ENCODE results near the gene AFTPH. TPM values are rescaled to one million over a fixed set of nuclear protein-coding genes. Genes with fewer than 3 reads are reported as not detected.

AFTPH gene
- total and polyA plus RNA-seq, 9 of the 15 experiments (the other 6 are each of a cell fraction or from before 2014, with no cell fraction given) = 8.0 to 26.2 (median 13.8) TPM

- Histone ChIP-seq H3K9me3 (replicated peaks; ENCODE audit: control insufficient read depth, insufficient read depth, low read depth, low read length) (no peaks in the 10 kb centered on the region), H3K9ac (ENCODE audit: insufficient read depth in 1 of 2, low read depth in 2 of 2, low read length in 2 of 2) (no peak overlapping the region), H3K27ac (ENCODE audit: extremely low read depth, low read depth, low read length) (no peak overlapping the region), H2AFZ (ENCODE audit: low read depth, low read length) (no peak overlapping the region), H3K36me3 (ENCODE audit: control insufficient read depth, insufficient read depth, low read length) (no peaks in the 10 kb centered on the region), H3K4me3 (no peak overlapping the region), H3K27me3 (ENCODE audit: control insufficient read depth in 2 of 2, insufficient read depth in 2 of 2, low read length in 2 of 2) (peaks cover 17 to 36% of the 10 kb centered on the region in 2 experiments), H3K4me2 (ENCODE audit: insufficient read depth, low read length) (no peak overlapping the region), H3K4me1 (replicated peaks in 1 of 2; ENCODE audit: control insufficient read depth in 2 of 2, insufficient read depth in 2 of 2, low read length in 2 of 2) (no peaks in the 10 kb centered on the region), H3K79me2 (ENCODE audit: control insufficient read depth, insufficient read depth, low read length) (no peaks in the 10 kb centered on the region), H4K20me1 (replicated peaks; ENCODE audit: control insufficient read depth, insufficient read depth, low read length) (no peaks in the 10 kb centered on the region), H3K9me1 (ENCODE audit: control insufficient read depth, insufficient read depth, low read length) (no peaks in the 10 kb centered on the region)
- 0% methylated on average over 2 of the region's 2 CpGs for WGBS (ENCODE audit: insufficient coverage, low coverage, missing lambda C conversion rate)
- no peak for ATAC-seq
- no peak for TF ChIP-seq NKRF (IDR thresholded peaks at IDR 0.05; ENCODE audit: borderline replicate concordance)
- TF ChIP-seq ZNF253 (CRISPR knock-in tag; conservative IDR thresholded peaks at IDR 0.05) = no peak
- no peak for TF ChIP-seq TAF9B (IDR thresholded peaks at IDR 0.05; ENCODE audit: partially characterized antibody)
- no peak for TF ChIP-seq NFRKB (IDR thresholded peaks at IDR 0.05; ENCODE audit: low read depth)
- TF ChIP-seq KHSRP (IDR thresholded peaks at IDR 0.05) = no peak
- no peak for TF ChIP-seq CHD4 (IDR thresholded peaks at IDR 0.05; ENCODE audit: insufficient read depth, insufficient replicate concordance, low read depth, low read length, poor library complexity, severe bottlenecking)
- no peak for TF ChIP-seq STAT5A (IDR thresholded peaks at IDR 0.05; ENCODE audit: borderline replicate concordance, low read length)
- no peak for TF ChIP-seq STAT5B (CRISPR knock-in tag; IDR thresholded peaks at IDR 0.05)
- no peak for TF ChIP-seq ATF7 (IDR thresholded peaks at IDR 0.05)
- TF ChIP-seq, protein P1, sequence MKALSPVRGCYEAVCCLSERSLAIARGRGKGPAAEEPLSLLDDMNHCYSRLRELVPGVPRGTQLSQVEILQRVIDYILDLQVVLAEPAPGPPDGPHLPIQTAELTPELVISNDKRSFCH (CRISPR knock-in tag; IDR thresholded peaks at IDR 0.05) = no peak
- TF ChIP-seq, protein P1 (tag; IDR thresholded peaks at IDR 0.05) = no peak
- TF ChIP-seq CAMTA2 (CRISPR knock-in tag; conservative IDR thresholded peaks at IDR 0.05) = no peak
- ChIA-PET CTCF (ENCODE audit: low intra/inter-chr PET ratio) (no interaction called here), POLR2A (no interaction called here)
- intact Hi-C loops (cut with micrococcal nuclease) (no loop called here), in situ Hi-C loops (cut with MboI) (no loop called here)
- no peak for FAIRE-seq
- no peak for DNase-seq (ENCODE audit: extremely low read depth in 1 of 4, low spot score in 3 of 4)
- no TSS peak for BruUV-seq (replicated peaks)
Observed at GRCh38 chr2:64506686-64507085, 17.4 kb upstream of the AFTPH start.

All from K562 (cell line).